Adrenal gland (tissue), 12 donors: ENCODE results near the gene CACNA1C. TPM values are rescaled to one million over a fixed set of nuclear protein-coding genes. Genes with fewer than 3 reads are reported as not detected.

Source experiments
- DNase-seq, 7 donors: peaks; one replicate each; pipeline ENCODE4 v3.0.0-alpha.2; 2019 to 2020
- H3K27ac ChIP-seq, 5 donors: fragments of 200-600 bp; sonication (generic) in 4 of 5; 1 replicate in 3 of 5; 2 replicates in 2 of 5; pipeline versions ENCODE4 v1.5.1 to v1.8.0; 2016 to 2020; ENCODE audit warnings: mild to moderate bottlenecking in 1 of 5
- H3K27me3 ChIP-seq: fragments of 200-600 bp; 2 replicates; pipeline ENCODE4 v1.8.0; 2021
- H3K36me3 ChIP-seq, 2 donors: fragments of 200-600 bp; replicated peaks in 1 of 2; 1 replicate in 1 of 2; 2 replicates in 1 of 2; pipeline versions ENCODE4 v1.5.1 to v1.8.0; 2018 to 2022
- H3K4me1 ChIP-seq, 2 donors: fragments of 200-600 bp; replicated peaks in 1 of 2; 1 replicate in 1 of 2; 2 replicates in 1 of 2; pipeline versions ENCODE4 v1.5.1 to v1.8.0; 2018 to 2021
- H3K4me3 ChIP-seq, 4 donors: fragments of 200-600 bp; sonication (generic) in 3 of 4; one replicate each; pipeline ENCODE4 v1.5.1; 2016 to 2018
- H3K9me3 ChIP-seq, 3 donors: fragments of 200-600 bp; sonication (generic) in 1 of 3; replicated peaks in 1 of 3; 1 replicate in 2 of 3; 2 replicates in 1 of 3; pipeline versions ENCODE4 v1.5.1 to v1.8.0; 2016 to 2021
- CTCF ChIP-seq, 6 experiments: fragments of 450-650 bp in 4 of 6; fragments of 200-600 bp in 2 of 6; sonication (generic) in 1 of 6; IDR thresholded peaks; 1 replicate in 5 of 6; 2 replicates in 1 of 6; pipeline versions ENCODE4 v1.5.1 to v1.8.0; 2016 to 2021; ENCODE audit warnings: antibody characterized with exemption in 6 of 6, mild to moderate bottlenecking in 2 of 6, moderate library complexity in 1 of 6
- POLR2A ChIP-seq, 2 donors: fragments of 450-650 bp; IDR thresholded peaks; one replicate each; pipeline ENCODE4 v1.6.1; 2017; ENCODE audit warnings: antibody characterized with exemption in 2 of 2, mild to moderate bottlenecking in 2 of 2, moderate library complexity in 1 of 2
- WGBS, 4 donors: extraction: QIAGEN DNeasy Blood & Tissue Kit in 2 of 4; methylation state at CpG; one replicate each; pipeline versions ENCODE4 v1.1.5 to v1.1.7; 2013 to 2017; 5-methylcytosine and 5-hydroxymethylcytosine counted together
- intact Hi-C, 2 donors: fragments of 100-400 bp; cut with DNase I; formaldehyde crosslinking; loops; one replicate each; pipeline versions ENCODE4 v1.14.1 to v1.15.0; 2022 to 2023
- polyA plus RNA-seq, 3 donors: library from polyadenylated mRNA; stranded (reverse); fragments of 200-250 nt in 2 of 3; fragments of 350-450 nt in 1 of 3; fragmentation: Illumina TruSeq in 1 of 3; extraction: RNeasy Lipid Tissue Mini Kit (QIAGEN cat#74804) in 1 of 3; gene quantifications; one replicate each; pipeline ENCODE4 v1.2.3, GENCODE V29; 2013 to 2014
- total RNA-seq, 9 donors: library from RNA; depleted of rRNA in 4 of 9; stranded (reverse); fragments of >200 nt in 4 of 9; fragments of 120-200 nt in 1 of 9; fragmentation: NEBNext Ultra II Directional in 1 of 9; extraction: Animal tissue kit (Norgen Biotek cat#: 25700) in 1 of 9; gene quantifications; one replicate each; pipeline versions ENCODE4 v1.1.0 to v1.2.4, GENCODE V29; 2013 to 2023
- donor health status: healthy with polysubstance abuse.
- donor health status: Bipolar disorder and iron deficiency.
- donor health status: DM: yes; HTN: yes; CAD: no.
- donor health status: DM: no; HTN: no; CAD: no.
- donor health status: DM: no; HTN: no; CAD: no.
- donor health status: DM: yes; HTN: yes; CAD: no.

CACNA1C gene
- total and polyA plus RNA-seq, 12 donors = 1.4 to 5.8 (median 3.5) TPM

- H3K36me3 ChIP-seq = no peaks in the 10 kb centered on the region
- TF ChIP-seq POLR2A (IDR thresholded peaks at IDR 0.05) = no peak
- no peak for TF ChIP-seq CTCF (IDR thresholded peaks at IDR 0.05)
- H3K27me3 ChIP-seq = no peaks in the 10 kb centered on the region
- intact Hi-C loops = no loop called here
- no peak overlapping the region for H3K27ac ChIP-seq
- no peaks in the 10 kb centered on the region for H3K9me3 ChIP-seq
- H3K4me1 ChIP-seq = peaks cover 10 to 16% of the 10 kb centered on the region in 2 donors
- no peak for DNase-seq
- H3K4me3 ChIP-seq = no peak overlapping the region
- 90 to 94% (median 92%) methylated on average over 7 of the region's 7 CpGs for WGBS, 4 donors
Measured at GRCh38 chr12:2018391-2018790, 34.4 kb upstream of the CACNA1C start.

- intact Hi-C loops = no loop called here
- H3K9me3 ChIP-seq = no peaks in the 10 kb centered on the region
- no peaks in the 10 kb centered on the region for H3K36me3 ChIP-seq
- no peak overlapping the region for H3K27ac ChIP-seq
- peaks cover 4 to 9% of the 10 kb centered on the region in 2 donors for H3K4me1 ChIP-seq
- no peak overlapping the region for H3K4me3 ChIP-seq
- no peak for DNase-seq
- 85 to 92% (median 85%) methylated on average over 2 of the region's 2 CpGs for WGBS, 4 donors
- no peaks in the 10 kb centered on the region for H3K27me3 ChIP-seq
- TF ChIP-seq CTCF (IDR thresholded peaks at IDR 0.05) = no peak
- no peak for TF ChIP-seq POLR2A (IDR thresholded peaks at IDR 0.05)
Measured at GRCh38 chr12:2019126-2019525, 33.7 kb upstream of the CACNA1C start.

GRCh38 chr12:2020511-2020910 is 32.3 kb upstream of the CACNA1C start:
- no peaks in the 10 kb centered on the region for H3K27me3 ChIP-seq
- intact Hi-C loops = no loop called here
- no peaks in the 10 kb centered on the region for H3K36me3 ChIP-seq
- no peak overlapping the region for H3K4me3 ChIP-seq
- TF ChIP-seq CTCF (IDR thresholded peaks at IDR 0.05) (no peak), POLR2A (IDR thresholded peaks at IDR 0.05) (no peak)
- H3K9me3 ChIP-seq = no peaks in the 10 kb centered on the region
- H3K27ac ChIP-seq = no peak overlapping the region
- WGBS, 4 donors = 89 to 98% (median 97%) methylated on average over 3 of the region's 3 CpGs
- DNase-seq = no peak
- H3K4me1 ChIP-seq = no peaks in the 10 kb centered on the region

- DNase-seq = no peak
- no peaks in the 10 kb centered on the region for H3K9me3 ChIP-seq
- H3K27ac ChIP-seq = no peak overlapping the region
- no peaks in the 10 kb centered on the region for H3K4me1 ChIP-seq
- H3K36me3 ChIP-seq = no peaks in the 10 kb centered on the region
- H3K27me3 ChIP-seq = no peaks in the 10 kb centered on the region
- WGBS, 4 donors = 65 to 76% (median 71%) methylated on average over 3 of the region's 3 CpGs
- TF ChIP-seq POLR2A (IDR thresholded peaks at IDR 0.05) (no peak), CTCF (IDR thresholded peaks at IDR 0.05) (no peak)
- no peak overlapping the region for H3K4me3 ChIP-seq
- intact Hi-C loops = no loop called here
Measured at GRCh38 chr12:2023365-2023764, 29.4 kb upstream of the CACNA1C start.
